Hepatic stellate cell (primary cell): ENCODE measurements around the gene BMS1.
"Not testable (repeated sequence)": the region's sequence is repeated elsewhere in the genome, so short reads cannot be mapped to it uniquely, and the experiment has no call there.

ENCODE experiments used
- DNase-seq: peaks from one replicate; pipeline ENCODE4 v3.0.0; 2011; ENCODE audit warnings: low spot score

The BMS1 gene, protein sequence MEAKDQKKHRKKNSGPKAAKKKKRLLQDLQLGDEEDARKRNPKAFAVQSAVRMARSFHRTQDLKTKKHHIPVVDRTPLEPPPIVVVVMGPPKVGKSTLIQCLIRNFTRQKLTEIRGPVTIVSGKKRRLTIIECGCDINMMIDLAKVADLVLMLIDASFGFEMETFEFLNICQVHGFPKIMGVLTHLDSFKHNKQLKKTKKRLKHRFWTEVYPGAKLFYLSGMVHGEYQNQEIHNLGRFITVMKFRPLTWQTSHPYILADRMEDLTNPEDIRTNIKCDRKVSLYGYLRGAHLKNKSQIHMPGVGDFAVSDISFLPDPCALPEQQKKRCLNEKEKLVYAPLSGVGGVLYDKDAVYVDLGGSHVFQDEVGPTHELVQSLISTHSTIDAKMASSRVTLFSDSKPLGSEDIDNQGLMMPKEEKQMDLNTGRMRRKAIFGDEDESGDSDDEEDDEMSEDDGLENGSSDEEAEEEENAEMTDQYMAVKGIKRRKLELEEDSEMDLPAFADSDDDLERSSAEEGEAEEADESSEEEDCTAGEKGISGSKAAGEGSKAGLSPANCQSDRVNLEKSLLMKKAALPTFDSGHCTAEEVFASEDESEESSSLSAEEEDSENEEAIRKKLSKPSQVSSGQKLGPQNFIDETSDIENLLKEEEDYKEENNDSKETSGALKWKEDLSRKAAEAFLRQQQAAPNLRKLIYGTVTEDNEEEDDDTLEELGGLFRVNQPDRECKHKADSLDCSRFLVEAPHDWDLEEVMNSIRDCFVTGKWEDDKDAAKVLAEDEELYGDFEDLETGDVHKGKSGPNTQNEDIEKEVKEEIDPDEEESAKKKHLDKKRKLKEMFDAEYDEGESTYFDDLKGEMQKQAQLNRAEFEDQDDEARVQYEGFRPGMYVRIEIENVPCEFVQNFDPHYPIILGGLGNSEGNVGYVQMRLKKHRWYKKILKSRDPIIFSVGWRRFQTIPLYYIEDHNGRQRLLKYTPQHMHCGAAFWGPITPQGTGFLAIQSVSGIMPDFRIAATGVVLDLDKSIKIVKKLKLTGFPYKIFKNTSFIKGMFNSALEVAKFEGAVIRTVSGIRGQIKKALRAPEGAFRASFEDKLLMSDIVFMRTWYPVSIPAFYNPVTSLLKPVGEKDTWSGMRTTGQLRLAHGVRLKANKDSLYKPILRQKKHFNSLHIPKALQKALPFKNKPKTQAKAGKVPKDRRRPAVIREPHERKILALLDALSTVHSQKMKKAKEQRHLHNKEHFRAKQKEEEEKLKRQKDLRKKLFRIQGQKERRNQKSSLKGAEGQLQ

DNA sequence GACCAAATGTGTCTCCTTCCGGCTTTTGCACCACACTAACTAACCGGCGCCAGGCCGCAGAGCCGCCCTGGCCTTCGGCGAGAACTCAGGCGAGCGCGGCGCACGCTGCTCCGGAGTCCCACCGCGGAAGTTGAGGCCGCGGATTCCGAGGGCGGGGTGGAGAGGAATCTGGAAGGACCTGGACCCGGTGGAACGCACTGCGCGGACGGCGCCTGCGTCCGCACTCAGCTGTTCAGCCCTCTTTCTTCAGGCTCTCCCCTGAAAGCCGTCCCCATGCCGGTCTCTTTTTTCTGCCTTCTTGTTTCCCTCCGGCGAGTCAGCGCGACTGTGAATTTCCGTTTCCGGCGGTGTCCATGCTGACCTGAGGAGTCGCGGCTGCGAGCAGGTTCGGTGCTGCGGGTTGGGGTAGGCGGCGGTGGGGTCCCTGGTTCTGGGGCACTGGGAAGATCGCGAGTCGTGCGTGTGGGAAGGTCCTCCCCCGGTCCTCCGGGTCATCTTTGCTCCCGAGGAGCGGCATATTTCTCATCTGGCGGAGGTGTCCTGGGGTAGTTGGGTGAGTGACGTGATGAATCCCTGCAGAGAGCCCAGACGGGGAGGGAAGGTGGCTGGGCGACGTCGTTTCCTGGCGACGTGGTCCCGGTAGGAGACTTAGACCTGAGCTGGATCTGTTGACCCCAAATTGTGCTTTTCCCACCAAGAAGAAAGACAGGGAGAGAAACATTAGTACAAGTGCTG lies at the start of gene BMS1:
TSS of gene BMS1 (plus strand) at position 350 of the 735 bp plus-strand sequence. CDS start 1,600 bp downstream, outside the sequence.
- DNase-seq = peak; percentile 84

DNA sequence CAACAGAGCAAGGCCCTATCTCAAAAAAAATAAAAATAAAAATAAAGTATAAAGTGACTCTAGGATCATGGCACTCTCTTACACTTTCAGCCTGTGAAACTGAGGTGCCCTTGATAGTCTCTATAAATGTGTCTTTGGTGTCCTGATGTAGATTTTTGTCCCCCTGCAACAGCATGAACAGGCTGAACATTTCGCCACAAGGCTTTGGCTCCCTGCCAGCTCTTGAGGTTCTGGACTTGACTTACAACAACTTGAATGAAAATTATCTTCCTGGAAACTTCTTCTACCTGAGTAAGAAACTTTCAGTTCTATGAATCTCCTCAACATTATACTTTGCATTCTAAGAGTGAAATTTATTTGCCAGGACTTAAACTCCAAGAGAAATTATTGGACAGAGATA lies 48.1 kb upstream of the BMS1 start:
- DNase-seq = no peak

DNA sequence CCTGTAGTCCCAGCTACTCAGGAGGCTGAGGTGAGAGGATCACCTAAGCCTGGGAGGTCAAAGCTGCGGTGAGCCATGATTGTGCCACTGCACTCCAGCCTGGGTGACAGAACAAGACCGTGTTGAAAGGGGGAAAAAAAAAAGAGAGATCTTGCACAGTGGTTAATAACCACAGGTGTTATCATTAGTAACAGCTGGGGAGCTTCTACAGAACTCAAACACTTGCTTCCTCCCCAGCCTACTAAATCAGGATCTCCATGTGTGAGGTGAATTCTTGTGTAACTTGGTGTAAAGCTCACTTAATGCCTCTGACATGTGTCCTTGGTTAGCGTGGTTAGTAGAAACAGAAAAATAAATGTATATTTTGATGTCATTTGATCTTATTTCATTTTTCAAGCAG lies 43.9 kb upstream of the BMS1 start:
- DNase-seq = no peak

DNA sequence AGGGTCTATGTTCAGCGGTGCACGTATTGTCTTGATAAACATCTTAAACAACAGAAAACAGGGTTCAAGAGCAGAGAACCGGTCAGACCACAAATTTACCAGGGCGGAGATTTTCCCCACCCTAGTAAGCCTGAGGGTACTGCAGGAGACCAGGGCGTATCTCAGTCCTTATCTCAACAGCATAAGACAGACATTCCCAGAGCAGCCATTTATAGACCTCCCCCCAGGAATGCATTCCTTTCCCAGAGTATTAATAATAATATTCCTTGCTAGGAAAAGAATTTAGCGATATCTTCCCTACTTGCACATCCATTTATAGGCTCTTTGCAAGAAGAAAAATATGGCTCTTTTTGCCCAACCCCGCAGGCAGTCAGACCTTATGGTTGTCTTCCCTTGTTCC lies 41.1 kb upstream of the BMS1 start:
- not testable (repeated sequence) for DNase-seq

DNA sequence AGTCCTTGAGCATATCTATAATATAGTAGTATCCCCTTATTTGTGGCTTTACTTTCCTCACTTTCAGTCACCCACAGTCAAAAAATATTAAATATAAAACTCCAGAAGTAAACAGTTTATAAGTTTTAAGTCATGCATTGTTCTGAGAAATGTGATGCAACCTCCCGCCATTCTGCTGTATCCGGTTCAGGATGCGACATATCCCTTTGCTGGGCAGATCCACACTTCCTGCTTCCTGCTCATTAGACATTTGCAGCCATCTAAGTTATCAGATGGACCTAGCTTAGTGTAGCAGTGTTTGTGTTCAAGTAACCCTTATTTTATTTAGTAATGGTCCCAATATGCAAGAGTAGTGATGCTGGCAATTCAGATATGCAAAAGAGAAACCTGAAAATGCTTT lies 38.9 kb upstream of the BMS1 start:
- no peak for DNase-seq

DNA sequence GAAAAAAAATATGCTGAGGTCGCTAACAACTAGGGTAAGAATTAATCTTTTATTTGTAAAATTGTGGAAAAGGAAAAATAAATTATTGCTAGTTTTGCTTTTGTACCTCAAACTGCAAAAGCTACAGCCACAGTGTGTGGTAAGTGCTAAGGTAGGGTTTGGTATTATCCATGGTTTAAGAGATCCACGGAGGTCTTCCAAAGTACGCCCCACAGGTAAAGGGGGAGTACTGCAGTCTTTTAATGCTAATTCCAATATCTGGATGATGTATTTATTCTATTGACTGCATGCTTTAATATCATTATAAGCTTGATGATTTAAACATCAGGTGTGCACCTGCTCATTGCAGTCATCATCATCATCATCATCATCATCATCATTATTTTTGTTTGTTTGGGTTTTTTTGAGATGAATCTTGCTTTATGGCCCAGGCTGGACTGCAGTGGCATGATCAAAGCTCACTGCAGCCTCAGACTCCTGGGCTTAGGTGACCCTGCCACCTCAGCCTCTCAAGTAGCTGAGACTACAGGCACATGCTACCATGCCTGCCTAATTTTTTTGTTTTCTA lies 38.4 kb upstream of the BMS1 start:
- DNase-seq = no peak

DNA sequence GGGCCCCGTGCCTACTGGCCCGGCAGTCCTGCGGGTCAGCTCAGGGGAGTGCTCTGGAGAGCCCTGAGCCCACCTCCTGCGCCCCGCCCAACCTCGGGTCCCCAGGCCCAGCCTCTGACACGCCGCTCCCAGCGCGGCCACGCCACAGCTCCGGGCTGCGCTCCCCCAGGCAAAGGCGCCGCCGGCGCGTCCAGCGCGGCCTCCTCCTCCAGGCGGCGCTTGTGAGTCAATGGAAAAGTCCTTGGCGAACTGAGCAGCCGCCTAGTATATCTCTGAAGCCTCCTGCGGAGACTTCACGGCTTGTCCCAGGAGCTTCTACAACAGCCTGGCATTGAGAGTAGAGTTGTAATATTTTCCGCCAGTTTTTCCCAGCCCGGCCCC lies 29.5 kb upstream of the BMS1 start:
- peak; percentile 75 for DNase-seq

DNA sequence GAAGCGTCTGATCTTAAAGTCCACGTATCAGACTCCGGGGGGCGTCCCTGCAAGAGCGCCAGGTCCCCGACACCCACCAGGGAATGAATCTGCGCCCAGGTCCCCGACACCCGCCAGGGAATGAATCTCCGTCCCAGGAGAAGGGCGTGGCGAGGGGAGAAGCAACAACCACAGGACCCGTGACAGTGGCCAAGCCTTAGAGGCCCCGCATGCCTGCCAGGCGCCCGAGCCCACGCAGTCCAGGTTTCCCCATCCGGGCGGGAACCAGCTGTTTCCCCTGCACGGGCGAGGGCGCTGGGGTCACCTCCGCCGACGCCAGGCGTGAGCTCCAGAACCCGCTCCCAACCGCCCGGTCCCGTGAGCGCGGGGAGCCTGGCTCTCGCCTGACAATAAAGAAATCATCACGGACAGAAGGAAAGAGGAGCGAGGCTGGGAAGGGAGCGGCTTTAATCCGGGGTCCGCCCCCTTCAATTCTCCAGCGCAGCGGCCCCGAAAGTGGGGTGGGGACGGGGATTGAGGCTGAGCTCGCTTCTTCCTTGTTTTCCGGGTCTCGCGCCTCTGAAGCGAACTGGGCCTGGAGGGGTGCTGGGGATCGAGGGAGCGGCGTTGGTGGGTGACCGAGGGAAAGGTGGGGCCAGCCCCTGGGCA lies 29.0 kb upstream of the BMS1 start:
- no peak for DNase-seq

DNA sequence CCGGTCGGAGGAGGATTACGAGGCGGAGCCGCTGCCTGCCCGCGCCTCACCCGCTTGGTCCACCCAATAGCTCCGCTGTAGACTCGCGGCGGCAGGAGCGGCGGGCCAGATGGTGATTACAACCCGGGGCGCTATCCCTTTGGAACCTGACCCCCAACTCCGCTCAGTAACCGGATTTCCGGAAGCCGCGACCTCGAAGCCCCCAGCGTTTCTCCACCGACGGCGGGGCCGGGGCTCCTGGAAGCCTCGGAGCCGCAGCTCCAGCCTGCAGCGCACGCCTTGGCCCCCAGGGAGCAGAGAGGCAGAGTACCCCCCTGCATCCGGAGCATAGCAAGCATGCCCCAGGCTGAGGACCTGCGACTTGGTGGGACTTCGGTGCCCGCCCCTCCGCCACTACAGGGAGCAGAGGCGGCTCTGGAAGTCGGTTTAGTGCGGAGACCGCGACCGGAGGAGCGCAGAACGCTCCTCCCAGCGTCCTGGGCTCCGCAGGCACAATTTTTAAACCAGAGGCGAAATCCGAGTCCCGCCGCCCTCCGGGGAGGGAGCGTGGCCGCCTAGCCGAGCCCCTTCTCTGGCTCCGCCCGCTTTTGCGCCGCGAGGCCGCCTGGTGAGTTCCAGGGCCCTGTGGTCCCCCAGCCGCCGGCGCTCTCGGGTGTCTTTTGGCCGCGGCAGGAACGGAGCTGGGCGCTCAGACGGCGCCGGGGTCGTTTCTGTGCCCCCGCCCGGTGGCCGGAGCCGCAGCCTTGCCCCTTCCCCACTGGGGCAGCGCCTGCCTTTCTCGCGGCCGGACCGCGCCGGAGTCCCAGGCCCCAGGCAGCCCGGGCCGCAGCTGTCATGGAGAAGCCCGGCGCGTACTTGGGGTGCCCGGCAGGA lies 28.2 kb upstream of the BMS1 start:
- DNase-seq = no peak

DNA sequence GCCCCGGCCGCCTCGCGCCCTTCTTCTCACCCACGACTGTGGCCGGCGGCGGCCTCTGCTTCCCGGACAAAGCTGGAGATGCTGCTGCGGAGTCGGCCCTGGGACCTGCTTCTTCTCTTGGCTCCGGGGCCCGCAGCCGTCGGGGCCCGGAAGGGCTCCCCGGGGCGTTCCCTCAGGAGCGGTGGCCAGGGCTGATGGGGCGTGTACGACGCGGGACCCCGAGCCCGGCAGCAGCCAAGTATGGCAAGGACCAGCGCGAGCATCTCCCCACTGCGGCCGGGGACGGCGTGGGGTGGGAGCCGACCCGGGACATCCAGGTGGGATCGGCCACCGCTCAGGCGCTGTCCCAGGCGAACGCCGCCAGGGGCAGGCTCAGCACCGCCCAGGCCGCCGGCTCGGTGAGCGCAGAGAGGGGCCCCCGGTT lies 27.6 kb upstream of the BMS1 start:
- DNase-seq = no peak

DNA sequence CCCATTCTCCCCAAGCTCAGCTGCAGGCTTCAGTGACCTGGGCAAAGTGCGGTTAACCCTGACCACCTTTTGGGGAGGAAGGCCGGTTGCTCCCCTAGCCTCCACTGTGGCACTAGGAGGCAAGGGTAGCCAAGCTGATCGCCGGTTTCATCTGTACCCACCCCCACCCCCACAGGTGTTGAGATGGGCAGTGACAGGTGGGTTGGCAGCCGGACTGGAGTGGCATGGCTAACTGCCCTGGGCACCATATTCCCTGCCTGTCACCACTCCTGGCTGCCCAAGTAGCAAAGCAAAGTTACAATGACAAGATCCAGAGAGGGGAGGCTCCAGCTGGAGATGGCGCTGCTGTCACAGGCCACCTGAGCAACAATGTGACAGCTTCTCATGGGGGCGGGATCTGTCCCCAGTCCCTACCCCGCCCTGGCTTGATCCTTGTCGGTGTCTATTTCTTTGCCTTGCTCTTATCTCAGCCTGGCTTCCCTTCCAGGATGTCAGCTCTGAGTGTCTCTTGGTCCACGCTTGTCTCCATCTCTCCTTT lies 27.0 kb upstream of the BMS1 start:
- DNase-seq = no peak

DNA sequence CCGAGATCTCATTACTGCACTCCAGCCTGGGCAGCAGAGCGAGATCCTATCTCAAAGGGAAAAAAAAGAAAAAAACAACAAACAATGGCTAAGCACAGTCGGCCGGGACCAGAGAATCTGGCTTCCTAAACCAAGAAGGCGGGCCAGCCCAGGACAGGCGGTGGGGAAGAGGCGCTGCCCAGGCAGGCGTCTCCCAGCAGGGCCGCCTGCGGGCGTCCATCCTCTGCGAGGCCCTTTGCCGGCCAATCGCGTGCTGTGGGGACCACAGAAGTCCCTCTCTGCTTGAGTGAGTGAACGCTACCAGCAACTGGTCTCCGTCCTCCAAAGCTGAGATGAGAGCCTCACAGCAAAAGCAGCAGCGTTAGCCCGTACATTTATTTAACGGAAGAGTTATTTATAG lies 14.7 kb upstream of the BMS1 start:
- no peak for DNase-seq

DNA sequence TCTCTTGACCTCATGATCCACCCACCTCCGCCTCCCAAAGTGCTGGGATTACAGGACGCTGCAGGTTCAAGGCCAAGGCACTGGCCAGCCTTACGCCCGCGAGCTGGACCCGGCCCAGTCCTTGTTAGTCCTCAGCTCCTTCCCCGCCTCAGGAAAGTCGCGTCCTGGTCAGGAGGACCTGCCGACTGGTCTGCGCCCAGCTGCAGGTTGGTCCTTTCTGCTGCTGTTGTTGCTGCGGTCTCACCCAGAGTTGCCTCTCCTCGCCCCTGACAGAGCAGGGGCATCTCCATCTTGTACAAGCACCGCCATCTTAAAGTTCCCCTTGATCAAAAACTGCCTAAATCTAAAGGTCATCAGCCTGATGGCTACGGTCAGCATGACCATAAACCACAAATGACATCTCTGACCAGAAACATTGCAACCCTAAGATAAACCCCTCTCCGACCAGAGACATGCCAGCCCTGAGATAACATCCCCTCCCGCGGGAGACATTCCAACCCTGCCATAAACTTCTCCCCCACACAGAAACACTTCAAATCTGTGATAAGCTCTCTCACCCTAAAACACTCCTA lies 13.9 kb upstream of the BMS1 start:
- DNase-seq = no peak

DNA sequence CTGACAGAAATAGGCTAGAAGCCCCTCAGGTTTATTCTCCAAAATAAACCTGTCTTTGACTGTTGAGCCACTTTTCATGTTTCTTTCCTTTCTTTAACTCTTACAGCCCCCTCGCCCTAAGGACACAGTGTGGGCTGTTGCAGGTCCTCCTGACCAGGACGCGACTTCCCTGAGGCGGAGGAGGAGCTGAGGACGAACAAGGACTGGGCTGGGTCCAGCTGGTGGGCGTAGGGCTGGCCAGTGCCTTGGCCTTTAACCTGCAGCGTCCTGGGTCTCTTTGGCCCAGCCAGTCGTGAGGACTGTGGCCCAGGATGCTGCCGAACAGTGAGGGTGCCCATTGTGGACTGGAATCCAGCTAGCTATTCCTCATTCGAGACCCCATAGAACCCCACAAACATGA lies 13.4 kb upstream of the BMS1 start:
- no peak for DNase-seq

DNA sequence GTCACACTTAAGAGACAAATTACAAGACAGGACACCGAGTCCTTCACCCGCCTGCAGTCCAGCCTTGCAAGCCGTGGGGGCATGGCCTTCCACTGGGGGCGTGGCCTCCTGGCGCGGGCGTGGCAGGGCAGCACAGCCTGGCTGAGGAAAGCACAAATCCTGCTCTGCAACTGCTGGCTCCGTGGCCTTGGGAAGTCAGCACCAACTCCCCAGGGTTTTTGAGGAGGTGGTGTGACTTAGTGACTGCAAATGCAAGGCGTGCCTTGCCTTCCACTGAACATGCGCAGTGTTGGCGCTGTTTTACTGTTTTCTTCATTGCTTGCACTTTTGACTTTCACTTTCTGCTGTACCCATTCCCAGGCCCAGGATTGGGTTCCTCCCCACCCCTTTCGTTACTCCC lies 12.9 kb upstream of the BMS1 start:
- DNase-seq = no peak

DNA sequence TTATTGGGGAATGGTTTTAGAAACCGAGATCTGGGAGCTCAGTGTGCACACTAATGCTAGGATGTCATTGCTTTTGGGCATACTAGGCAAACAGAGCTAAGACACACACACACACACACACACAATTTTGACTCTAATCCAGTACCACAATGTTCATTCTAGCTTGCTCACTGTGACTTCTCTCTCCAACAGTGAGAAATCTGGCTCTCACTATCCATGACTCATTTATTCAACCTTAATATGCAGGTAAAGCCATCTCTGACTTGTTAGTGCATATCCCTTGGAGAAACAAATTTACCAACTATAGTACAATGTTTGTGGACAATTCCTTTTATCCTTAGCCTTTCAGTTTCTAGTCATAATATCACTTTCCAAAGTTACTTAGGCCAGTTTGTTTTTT lies 5.9 kb upstream of the BMS1 start:
- DNase-seq = no peak

DNA sequence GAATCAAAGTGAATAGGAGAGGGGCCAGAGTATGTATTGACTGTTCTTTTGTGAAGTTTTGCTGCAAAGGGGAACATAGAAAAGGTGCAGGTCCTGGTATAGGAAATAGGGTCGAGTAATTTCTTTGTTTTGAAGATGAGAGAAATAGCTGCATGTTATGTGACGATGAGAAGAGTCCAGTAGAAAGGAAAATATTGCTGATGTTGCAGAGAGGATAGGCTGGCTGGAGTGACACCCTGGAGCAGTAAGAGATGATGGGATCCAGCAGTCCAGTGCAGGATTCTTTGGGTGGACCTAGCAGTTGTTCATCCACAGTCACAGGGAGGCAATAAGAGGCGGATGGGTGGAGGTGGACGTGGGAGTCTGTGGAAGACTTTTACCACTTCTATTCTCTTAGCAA lies 2.1 kb upstream of the BMS1 start:
- no peak for DNase-seq

DNA sequence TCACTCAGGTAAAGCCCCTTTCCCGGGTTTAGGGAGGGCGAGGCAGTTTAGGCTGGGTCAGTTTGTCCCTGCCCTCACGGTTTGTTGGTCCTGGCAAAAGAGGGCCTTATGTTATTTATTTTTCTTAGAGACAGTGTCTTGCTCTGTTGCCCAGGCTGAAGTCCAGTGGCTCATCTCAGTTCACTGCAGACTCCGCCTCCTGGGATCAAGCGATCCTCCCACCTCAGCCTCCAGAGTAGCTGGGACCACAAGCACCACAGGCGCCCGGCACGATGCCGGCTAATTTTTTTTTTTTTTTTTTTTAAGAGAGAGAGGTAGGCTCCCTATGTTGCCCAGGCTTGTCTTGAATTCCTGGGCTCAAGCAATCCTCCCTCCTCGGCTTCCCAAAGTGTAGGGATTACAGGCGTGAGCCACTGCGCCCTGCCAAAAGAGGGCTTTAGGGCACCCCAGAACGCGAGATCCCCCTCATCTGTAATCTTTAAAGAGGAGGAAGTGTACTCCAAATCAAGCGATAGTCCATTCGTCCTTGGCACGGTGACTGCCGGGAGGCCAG lies 626 bp upstream of the BMS1 start:
- DNase-seq = no peak

DNA sequence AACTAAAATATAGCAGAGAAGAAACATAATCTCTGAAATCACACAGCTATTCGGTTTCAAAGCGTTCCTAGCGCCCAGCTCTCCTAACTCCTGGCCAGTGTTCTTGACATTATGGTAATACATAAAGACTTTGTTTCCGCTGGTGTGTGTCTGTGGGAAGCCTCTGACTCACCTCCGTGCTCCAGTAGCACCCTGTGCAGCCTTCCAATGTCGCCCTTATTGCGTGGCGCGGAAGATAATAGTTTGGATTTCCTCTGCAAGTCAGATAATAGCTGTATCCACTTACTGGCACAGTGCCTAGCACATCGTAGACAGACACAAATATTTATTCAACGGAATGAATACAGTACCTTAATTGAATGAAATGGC lies 570 bp downstream of the BMS1 start:
- DNase-seq = peak; percentile 19
